Measurements from ENCODE around the gene FAM118B. TPM values are rescaled to one million over a fixed set of nuclear protein-coding genes. Genes with fewer than 3 reads are reported as not detected.

FAM118B gene
- total RNA-seq, 1 experiment from 2014 or later: 40.0 TPM

DNA sequence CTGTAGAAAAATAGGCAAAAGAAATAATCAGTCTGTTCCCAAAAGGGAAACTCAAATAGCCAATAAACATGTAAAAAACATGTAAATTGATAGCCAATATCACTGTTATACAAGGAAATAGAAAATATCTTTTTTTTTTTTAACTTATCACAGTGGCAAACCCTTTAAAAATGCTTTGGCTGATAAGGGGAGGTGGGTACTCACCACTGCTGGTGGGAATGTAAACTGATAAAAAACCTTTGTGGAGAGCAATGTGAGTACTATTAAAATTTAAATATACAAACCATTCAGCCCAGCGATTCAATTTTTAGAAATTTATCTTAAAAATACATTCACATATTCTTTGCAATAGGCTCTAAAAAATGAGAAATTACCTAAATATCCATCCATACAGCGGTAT is 3.7 kb upstream of the FAM118B start:
- Histone ChIP-seq H3K14ac (ENCODE audit: insufficient read depth, low read length) (no peak overlapping the region), H3K23me2 (ENCODE audit: insufficient read length, low read depth, low read length, poor library complexity, severe bottlenecking) (peaks cover 11% of the 10 kb centered on the region), H3K9me3 (ENCODE audit: control insufficient read depth, low read depth, low read length) (no peaks in the 10 kb centered on the region), H4K5ac (ENCODE audit: insufficient read length, low read depth, low read length) (no peak overlapping the region), H3K23ac (ENCODE audit: insufficient read length, low read depth, low read length) (no peak overlapping the region), H2BK5ac (ENCODE audit: insufficient read length, low read length) (no peak overlapping the region), H2BK120ac (ENCODE audit: low read depth, low read length, poor library complexity, severe bottlenecking) (no peak overlapping the region), H2BK20ac (ENCODE audit: low read depth, low read length, poor library complexity, severe bottlenecking) (no peak overlapping the region), H3K27me3 (ENCODE audit: insufficient read depth, low read length) (no peaks in the 10 kb centered on the region), H3T11ph (ENCODE audit: low read length) (no peak overlapping the region), H3K18ac (ENCODE audit: insufficient read length, low read depth, low read length) (no peak overlapping the region), H2BK15ac (ENCODE audit: low read depth, low read length) (no peak overlapping the region), H3K9ac (ENCODE audit: extremely low read depth, insufficient read length, low read length) (no peak overlapping the region), H3K4me2 (ENCODE audit: insufficient read depth, insufficient read length, low read length) (no peak overlapping the region), H3K4me1 (ENCODE audit: insufficient read depth, low read length) (no peaks in the 10 kb centered on the region), H3K79me1 (ENCODE audit: insufficient read depth, low read depth, low read length, poor library complexity, severe bottlenecking) (peaks cover 4% of the 10 kb centered on the region), H2AFZ (ENCODE audit: low read length) (no peak overlapping the region), H3K56ac (ENCODE audit: insufficient read length, low read depth, low read length) (no peak overlapping the region), H2BK12ac (ENCODE audit: insufficient read length, low read depth, low read length) (no peak overlapping the region), H4K8ac (replicated peaks; ENCODE audit: insufficient read length, low read depth, low read length) (no peak overlapping the region), H3K79me2 (ENCODE audit: insufficient read depth, low read length) (peaks cover 4% of the 10 kb centered on the region; the same call in 1 of the 2 replicates), H4K91ac (ENCODE audit: insufficient read length, low read depth, low read length) (no peak overlapping the region), H3K4ac (ENCODE audit: low read depth, low read length) (no peak overlapping the region), H3K27ac (ENCODE audit: insufficient read length, low read depth, low read length) (no peak overlapping the region), H2AK5ac (ENCODE audit: insufficient read length, low read length) (no peak overlapping the region), H4K20me1 (ENCODE audit: control insufficient read depth, insufficient read depth, insufficient read length) (no peaks in the 10 kb centered on the region)
- H3K36me3 Mint-ChIP-seq (ENCODE audit: insufficient read depth in 1 of 3, low read depth in 3 of 3): peaks cover 44 to 65% (median 64%) of the 10 kb centered on the region in 3 experiments; a peak in 6 of 7 replicates
- H3K4me3 Mint-ChIP-seq: no peak overlapping the region
- no peaks in the 10 kb centered on the region for H3K27me3 Mint-ChIP-seq (ENCODE audit: low read depth)
- H3K4me1 Mint-ChIP-seq: peaks cover 11 to 14% of the 10 kb centered on the region in 2 experiments
- DNase-seq: no peak
- TF ChIP-seq, protein P1, sequence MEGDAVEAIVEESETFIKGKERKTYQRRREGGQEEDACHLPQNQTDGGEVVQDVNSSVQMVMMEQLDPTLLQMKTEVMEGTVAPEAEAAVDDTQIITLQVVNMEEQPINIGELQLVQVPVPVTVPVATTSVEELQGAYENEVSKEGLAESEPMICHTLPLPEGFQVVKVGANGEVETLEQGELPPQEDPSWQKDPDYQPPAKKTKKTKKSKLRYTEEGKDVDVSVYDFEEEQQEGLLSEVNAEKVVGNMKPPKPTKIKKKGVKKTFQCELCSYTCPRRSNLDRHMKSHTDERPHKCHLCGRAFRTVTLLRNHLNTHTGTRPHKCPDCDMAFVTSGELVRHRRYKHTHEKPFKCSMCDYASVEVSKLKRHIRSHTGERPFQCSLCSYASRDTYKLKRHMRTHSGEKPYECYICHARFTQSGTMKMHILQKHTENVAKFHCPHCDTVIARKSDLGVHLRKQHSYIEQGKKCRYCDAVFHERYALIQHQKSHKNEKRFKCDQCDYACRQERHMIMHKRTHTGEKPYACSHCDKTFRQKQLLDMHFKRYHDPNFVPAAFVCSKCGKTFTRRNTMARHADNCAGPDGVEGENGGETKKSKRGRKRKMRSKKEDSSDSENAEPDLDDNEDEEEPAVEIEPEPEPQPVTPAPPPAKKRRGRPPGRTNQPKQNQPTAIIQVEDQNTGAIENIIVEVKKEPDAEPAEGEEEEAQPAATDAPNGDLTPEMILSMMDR (conservative IDR thresholded peaks at IDR 0.05): no peak
- H3K9me3 Mint-ChIP-seq: no peaks in the 10 kb centered on the region
- WGBS (ENCODE audit: extremely low coverage, insufficient read length, low lambda C conversion rate): no CpG with 5 or more reads among the region's 2 CpGs
- H3K27ac Mint-ChIP-seq: no peak overlapping the region
